ENCODE results near the gene ZP1.
"Not testable (repeated sequence)": the region's sequence is repeated elsewhere in the genome, so short reads cannot be mapped to it uniquely, and the experiment has no call there.

ZP1 gene

GRCh38 chr11:60866911-60867870, at the start of gene ZP1:
Gene ZP1 (plus strand): TSS chr11:60867542. CDS start chr11:60867562, 20 bp downstream.
- Histone ChIP-seq H3K9me3 (ENCODE audit: control insufficient read depth, insufficient read depth, low read length) (no peaks in the 10 kb centered on the region), H3K4me1 (ENCODE audit: insufficient read depth, low read length) (no peaks in the 10 kb centered on the region), H3K9ac (ENCODE audit: low read depth, low read length) (no peak within 1 kb of the TSS), H3K36me3 (ENCODE audit: insufficient read depth, low read length) (no peaks in the 10 kb centered on the region)

- Histone ChIP-seq H3K36me3 (ENCODE audit: insufficient read depth, low read length) (no peaks in the 10 kb centered on the region), H3K9ac (ENCODE audit: low read depth, low read length) (no peak overlapping the region), H3K4me1 (ENCODE audit: insufficient read depth, low read length) (no peaks in the 10 kb centered on the region), H3K9me3 (ENCODE audit: control insufficient read depth, insufficient read depth, low read length) (no peaks in the 10 kb centered on the region; the same call in none of the 2 replicates)
Measured at GRCh38 chr11:60818057-60818456, 49.3 kb upstream of the ZP1 start.

- Histone ChIP-seq H3K36me3 (ENCODE audit: insufficient read depth, low read length) (no peaks in the 10 kb centered on the region), H3K4me1 (ENCODE audit: insufficient read depth, low read length) (no peaks in the 10 kb centered on the region), H3K9ac (ENCODE audit: low read depth, low read length) (no peak overlapping the region), H3K9me3 (ENCODE audit: control insufficient read depth, insufficient read depth, low read length) (no peaks in the 10 kb centered on the region)
Measured at GRCh38 chr11:60821827-60822599, 45.3 kb upstream of the ZP1 start.

GRCh38 chr11:60823745-60824306, 43.5 kb upstream of the ZP1 start:
- not testable (repeated sequence) for H3K9me3 ChIP-seq (ENCODE audit: control insufficient read depth, insufficient read depth, low read length); H3K9ac ChIP-seq (ENCODE audit: low read depth, low read length); H3K36me3 ChIP-seq (ENCODE audit: insufficient read depth, low read length); H3K4me1 ChIP-seq (ENCODE audit: insufficient read depth, low read length)

- Histone ChIP-seq H3K9ac (ENCODE audit: low read depth, low read length) (no peak overlapping the region), H3K9me3 (ENCODE audit: control insufficient read depth, insufficient read depth, low read length) (no peaks in the 10 kb centered on the region), H3K36me3 (ENCODE audit: insufficient read depth, low read length) (no peaks in the 10 kb centered on the region), H3K4me1 (ENCODE audit: insufficient read depth, low read length) (no peaks in the 10 kb centered on the region)
Measured at GRCh38 chr11:60825118-60825517, 42.2 kb upstream of the ZP1 start.

- H3K9ac ChIP-seq (ENCODE audit: low read depth, low read length) = no peak overlapping the region
- H3K9me3 ChIP-seq (ENCODE audit: control insufficient read depth, insufficient read depth, low read length) = no peaks in the 10 kb centered on the region
- no peaks in the 10 kb centered on the region for H3K4me1 ChIP-seq (ENCODE audit: insufficient read depth, low read length)
- H3K36me3 ChIP-seq (ENCODE audit: insufficient read depth, low read length) = no peaks in the 10 kb centered on the region
Measured at GRCh38 chr11:60825790-60826189, 41.6 kb upstream of the ZP1 start.

GRCh38 chr11:60830478-60831142, 36.7 kb upstream of the ZP1 start:
- Histone ChIP-seq H3K36me3 (ENCODE audit: insufficient read depth, low read length) (no peaks in the 10 kb centered on the region), H3K9ac (ENCODE audit: low read depth, low read length) (peak overlapping the region; percentile 33; the same call in 1 of the 2 replicates), H3K9me3 (ENCODE audit: control insufficient read depth, insufficient read depth, low read length) (peaks cover 2% of the 10 kb centered on the region; the same call in 1 of the 2 replicates), H3K4me1 (ENCODE audit: insufficient read depth, low read length) (no peaks in the 10 kb centered on the region)

GRCh38 chr11:60831143-60831500, 36.2 kb upstream of the ZP1 start:
- H3K9ac ChIP-seq (ENCODE audit: low read depth, low read length) = peak overlapping the region; percentile 33; the same call in 1 of the 2 replicates
- H3K9me3 ChIP-seq (ENCODE audit: control insufficient read depth, insufficient read depth, low read length) = peaks cover 2% of the 10 kb centered on the region; the same call in 1 of the 2 replicates
- H3K4me1 ChIP-seq (ENCODE audit: insufficient read depth, low read length) = no peaks in the 10 kb centered on the region
- no peaks in the 10 kb centered on the region for H3K36me3 ChIP-seq (ENCODE audit: insufficient read depth, low read length)

- Histone ChIP-seq H3K9ac (ENCODE audit: low read depth, low read length) (no peak overlapping the region), H3K9me3 (ENCODE audit: control insufficient read depth, insufficient read depth, low read length) (peaks cover 2% of the 10 kb centered on the region; the same call in 1 of the 2 replicates), H3K36me3 (ENCODE audit: insufficient read depth, low read length) (no peaks in the 10 kb centered on the region), H3K4me1 (ENCODE audit: insufficient read depth, low read length) (no peaks in the 10 kb centered on the region)
Measured at GRCh38 chr11:60831501-60832079, 35.8 kb upstream of the ZP1 start.

- Histone ChIP-seq H3K4me1 (ENCODE audit: insufficient read depth, low read length) (no peaks in the 10 kb centered on the region), H3K9me3 (ENCODE audit: control insufficient read depth, insufficient read depth, low read length) (peaks cover 2% of the 10 kb centered on the region; the same call in 1 of the 2 replicates), H3K36me3 (ENCODE audit: insufficient read depth, low read length) (no peaks in the 10 kb centered on the region), H3K9ac (ENCODE audit: low read depth, low read length) (no peak overlapping the region)
Measured at GRCh38 chr11:60834742-60835533, 32.4 kb upstream of the ZP1 start.

GRCh38 chr11:60835534-60835846, 31.9 kb upstream of the ZP1 start:
- Histone ChIP-seq H3K4me1 (ENCODE audit: insufficient read depth, low read length) (no peaks in the 10 kb centered on the region), H3K36me3 (ENCODE audit: insufficient read depth, low read length) (no peaks in the 10 kb centered on the region), H3K9me3 (ENCODE audit: control insufficient read depth, insufficient read depth, low read length) (peaks cover 2% of the 10 kb centered on the region; the same call in 1 of the 2 replicates), H3K9ac (ENCODE audit: low read depth, low read length) (no peak overlapping the region)

GRCh38 chr11:60836866-60837515, 30.4 kb upstream of the ZP1 start:
- peaks cover 7% of the 10 kb centered on the region; the same call in 1 of the 2 replicates for H3K4me1 ChIP-seq (ENCODE audit: insufficient read depth, low read length)
- no peaks in the 10 kb centered on the region for H3K9me3 ChIP-seq (ENCODE audit: control insufficient read depth, insufficient read depth, low read length)
- no peak overlapping the region for H3K9ac ChIP-seq (ENCODE audit: low read depth, low read length)
- no peaks in the 10 kb centered on the region for H3K36me3 ChIP-seq (ENCODE audit: insufficient read depth, low read length)

GRCh38 chr11:60838132-60838531, 29.2 kb upstream of the ZP1 start:
- Histone ChIP-seq H3K4me1 (ENCODE audit: insufficient read depth, low read length) (peaks cover 7% of the 10 kb centered on the region; the same call in 1 of the 2 replicates), H3K9me3 (ENCODE audit: control insufficient read depth, insufficient read depth, low read length) (no peaks in the 10 kb centered on the region), H3K36me3 (ENCODE audit: insufficient read depth, low read length) (no peaks in the 10 kb centered on the region), H3K9ac (ENCODE audit: low read depth, low read length) (no peak overlapping the region)
